Fibroblast of gingiva (primary cell): ENCODE results near the gene TLE3.

ENCODE experiments used
- DNase-seq: peaks from one replicate; pipeline ENCODE4 v3.0.0-alpha.2; 2011; ENCODE audit warnings: low read depth

Gene TLE3

GRCh38 chr15:70047386-70048197 is 50.1 kb downstream of the TLE3 start:
- DNase-seq = peak; percentile 56

GRCh38 chr15:70046679-70047369 is 50.9 kb downstream of the TLE3 start:
- no peak for DNase-seq

- DNase-seq = peak; percentile 20
Measured at GRCh38 chr15:70045045-70045444, 52.7 kb downstream of the TLE3 start.

- DNase-seq = no peak
Measured at GRCh38 chr15:70044168-70044567, 53.5 kb downstream of the TLE3 start.

- no peak for DNase-seq
Measured at GRCh38 chr15:70043590-70043989, 54.1 kb downstream of the TLE3 start.

GRCh38 chr15:70042553-70043214 is 55.0 kb downstream of the TLE3 start:
- no peak for DNase-seq

GRCh38 chr15:70039917-70040316 is 57.8 kb downstream of the TLE3 start:
- no peak for DNase-seq

GRCh38 chr15:70038730-70039392 is 58.9 kb downstream of the TLE3 start:
- DNase-seq = no peak

- DNase-seq = no peak
Measured at GRCh38 chr15:70037292-70037640, 60.5 kb downstream of the TLE3 start.

- DNase-seq = no peak
Measured at GRCh38 chr15:70036585-70037291, 61.0 kb downstream of the TLE3 start.

GRCh38 chr15:70035719-70036077 is 62.0 kb downstream of the TLE3 start:
- no peak for DNase-seq

- DNase-seq = no peak
Measured at GRCh38 chr15:70035051-70035718, 62.5 kb downstream of the TLE3 start.

- DNase-seq = no peak
Measured at GRCh38 chr15:70034596-70034995, 63.1 kb downstream of the TLE3 start.

GRCh38 chr15:70034141-70034540 is 63.6 kb downstream of the TLE3 start:
- no peak for DNase-seq

- no peak for DNase-seq
Measured at GRCh38 chr15:70033529-70034140, 64.1 kb downstream of the TLE3 start.

- no peak for DNase-seq
Measured at GRCh38 chr15:70033109-70033508, 64.6 kb downstream of the TLE3 start.

GRCh38 chr15:70032509-70032908 is 65.2 kb downstream of the TLE3 start:
- DNase-seq = no peak

- DNase-seq = no peak
Measured at GRCh38 chr15:70031713-70032112, 66.0 kb downstream of the TLE3 start.

GRCh38 chr15:70031261-70031660 is 66.5 kb downstream of the TLE3 start:
- no peak for DNase-seq

- DNase-seq = no peak
Measured at GRCh38 chr15:70030851-70031250, 66.9 kb downstream of the TLE3 start.

- no peak for DNase-seq
Measured at GRCh38 chr15:70029297-70029701, 68.4 kb downstream of the TLE3 start.
